Progenitor cell of endocrine pancreas (in vitro differentiated cells): Measurements from ENCODE around the gene AMN. TPM values are rescaled to one million over a fixed set of nuclear protein-coding genes. Genes with fewer than 3 reads are reported as not detected.

Experiments
- DNase-seq: peaks from one replicate; pipeline ENCODE4 v3.0.0; 2021; ENCODE audit warnings: low spot score; ENCODE audit not compliant: unreplicated experiment
- H3K27ac Mint-ChIP-seq: 2 replicates; pipeline ENCODE4 v1.8.0; 2021; ENCODE audit warnings: mild to moderate bottlenecking, moderate library complexity, mixed read lengths
- H3K27me3 Mint-ChIP-seq: 2 replicates; pipeline ENCODE4 v1.8.0; 2021; ENCODE audit warnings: mixed read lengths
- H3K36me3 Mint-ChIP-seq: 2 replicates; pipeline ENCODE4 v1.8.0; 2022; ENCODE audit warnings: mixed read lengths; ENCODE audit not compliant: insufficient read depth
- H3K4me1 Mint-ChIP-seq: 2 replicates; pipeline ENCODE4 v1.8.0; 2021; ENCODE audit warnings: low read depth, mixed read lengths
- H3K4me3 Mint-ChIP-seq: 2 replicates; pipeline ENCODE4 v1.8.0; 2021; ENCODE audit warnings: low read depth, mild to moderate bottlenecking, moderate library complexity, mixed read lengths
- H3K9me3 Mint-ChIP-seq: 2 replicates; pipeline ENCODE4 v1.8.0; 2021; ENCODE audit warnings: low read depth, mixed read lengths
- total RNA-seq: library from RNA; stranded (reverse); gene quantifications from 2 replicates; pipeline ENCODE4 v1.2.1, GENCODE V29; 2021
- TF ChIP-seq, protein P1 (sequence below): fragments of 200-600 bp; sonication (generic); IDR thresholded peaks from one replicate; pipeline ENCODE4 v1.5.0; 2021; ENCODE audit warnings: antibody characterized with exemption, mild to moderate bottlenecking; ENCODE audit not compliant: unreplicated experiment

The AMN gene
- total RNA-seq, 1 donor from 2014 or later = 2.5 TPM

DNA sequence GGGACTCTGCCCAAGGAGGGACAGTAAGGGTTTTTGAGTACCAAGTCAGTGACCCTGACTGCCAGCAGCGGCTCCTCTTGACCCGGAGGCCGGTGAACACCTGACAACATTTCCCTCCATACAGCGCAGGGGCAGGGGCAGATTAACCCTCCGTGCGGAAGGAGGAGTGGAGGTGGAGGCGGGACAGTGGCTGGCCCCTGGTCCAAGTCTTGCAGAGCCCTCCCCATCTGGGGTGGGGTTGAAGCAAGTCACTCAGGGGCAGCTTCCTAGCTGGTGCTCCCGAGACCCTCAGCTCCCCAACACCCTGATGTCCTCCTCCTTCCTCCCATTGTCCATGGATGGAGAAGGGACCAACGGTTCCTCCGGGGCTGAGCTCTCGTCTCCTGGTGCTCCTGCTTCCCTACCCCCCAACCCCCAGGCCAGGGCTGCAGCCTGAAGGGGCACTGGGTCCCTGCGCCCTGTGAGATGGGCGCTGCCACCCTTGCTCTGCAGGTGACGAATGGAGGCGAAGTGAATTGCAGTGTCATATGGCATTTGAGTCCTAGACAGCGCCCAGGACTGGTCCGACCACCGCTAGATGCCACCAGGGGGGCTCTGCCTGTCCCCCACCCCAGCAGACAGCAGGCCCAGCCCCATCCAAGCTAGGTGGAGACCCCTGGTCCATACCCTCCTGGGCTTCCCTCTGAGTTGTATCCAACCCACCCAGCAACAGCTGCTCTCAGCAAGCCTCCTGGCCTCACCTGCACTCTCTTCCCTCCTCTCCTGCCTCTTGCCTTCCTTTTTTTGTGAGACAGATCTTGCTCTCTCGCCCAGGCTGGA, 7.0 kb upstream of the AMN start:
- H3K27me3 Mint-ChIP-seq = no peaks in the 10 kb centered on the region
- no peaks in the 10 kb centered on the region for H3K9me3 Mint-ChIP-seq
- no peak overlapping the region for H3K4me3 Mint-ChIP-seq
- DNase-seq = no peak
- TF ChIP-seq, protein P1, sequence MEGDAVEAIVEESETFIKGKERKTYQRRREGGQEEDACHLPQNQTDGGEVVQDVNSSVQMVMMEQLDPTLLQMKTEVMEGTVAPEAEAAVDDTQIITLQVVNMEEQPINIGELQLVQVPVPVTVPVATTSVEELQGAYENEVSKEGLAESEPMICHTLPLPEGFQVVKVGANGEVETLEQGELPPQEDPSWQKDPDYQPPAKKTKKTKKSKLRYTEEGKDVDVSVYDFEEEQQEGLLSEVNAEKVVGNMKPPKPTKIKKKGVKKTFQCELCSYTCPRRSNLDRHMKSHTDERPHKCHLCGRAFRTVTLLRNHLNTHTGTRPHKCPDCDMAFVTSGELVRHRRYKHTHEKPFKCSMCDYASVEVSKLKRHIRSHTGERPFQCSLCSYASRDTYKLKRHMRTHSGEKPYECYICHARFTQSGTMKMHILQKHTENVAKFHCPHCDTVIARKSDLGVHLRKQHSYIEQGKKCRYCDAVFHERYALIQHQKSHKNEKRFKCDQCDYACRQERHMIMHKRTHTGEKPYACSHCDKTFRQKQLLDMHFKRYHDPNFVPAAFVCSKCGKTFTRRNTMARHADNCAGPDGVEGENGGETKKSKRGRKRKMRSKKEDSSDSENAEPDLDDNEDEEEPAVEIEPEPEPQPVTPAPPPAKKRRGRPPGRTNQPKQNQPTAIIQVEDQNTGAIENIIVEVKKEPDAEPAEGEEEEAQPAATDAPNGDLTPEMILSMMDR = no peak
- no peaks in the 10 kb centered on the region for H3K36me3 Mint-ChIP-seq
- H3K27ac Mint-ChIP-seq = peak overlapping the region; percentile 43
- H3K4me1 Mint-ChIP-seq = no peaks in the 10 kb centered on the region

DNA sequence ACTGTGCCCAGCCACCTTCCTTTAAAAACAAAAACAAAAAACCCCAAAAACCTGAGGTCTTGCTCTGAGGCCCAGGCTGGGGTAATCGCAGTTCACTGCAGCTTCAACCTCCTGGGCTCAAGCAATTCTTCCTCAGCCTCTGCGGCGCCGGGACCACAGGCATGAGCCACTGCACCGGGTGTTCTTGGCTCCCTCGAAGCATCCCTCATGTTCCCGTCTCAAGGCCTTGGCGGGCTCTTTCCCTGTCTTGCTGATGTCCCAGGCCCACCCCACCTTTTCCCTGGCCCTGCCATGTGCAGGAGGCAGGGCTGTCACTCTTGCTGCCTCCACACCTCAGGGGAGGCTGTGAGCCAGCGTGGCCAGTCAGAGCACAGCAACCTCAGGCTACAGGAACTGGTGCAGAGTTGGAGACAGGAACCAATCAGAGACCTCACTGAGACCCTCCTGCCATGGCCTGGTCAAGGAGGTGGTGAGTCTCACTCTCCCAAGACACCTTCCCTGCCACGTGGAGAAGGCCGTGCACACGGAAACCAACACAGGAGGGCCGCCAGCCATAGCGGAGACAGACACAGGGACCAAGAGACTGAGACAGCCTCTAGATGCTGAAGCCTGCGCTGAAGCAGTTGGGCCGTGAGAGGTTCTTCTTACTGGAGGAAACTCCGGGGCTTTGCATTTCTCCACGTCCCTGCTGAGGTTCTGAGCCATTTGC, 6.0 kb upstream of the AMN start:
- no peaks in the 10 kb centered on the region for H3K9me3 Mint-ChIP-seq
- H3K4me1 Mint-ChIP-seq = no peaks in the 10 kb centered on the region
- H3K27ac Mint-ChIP-seq = no peak overlapping the region
- H3K27me3 Mint-ChIP-seq = no peaks in the 10 kb centered on the region
- no peaks in the 10 kb centered on the region for H3K36me3 Mint-ChIP-seq
- TF ChIP-seq, protein P1 = no peak
- no peak for DNase-seq
- no peak overlapping the region for H3K4me3 Mint-ChIP-seq

DNA sequence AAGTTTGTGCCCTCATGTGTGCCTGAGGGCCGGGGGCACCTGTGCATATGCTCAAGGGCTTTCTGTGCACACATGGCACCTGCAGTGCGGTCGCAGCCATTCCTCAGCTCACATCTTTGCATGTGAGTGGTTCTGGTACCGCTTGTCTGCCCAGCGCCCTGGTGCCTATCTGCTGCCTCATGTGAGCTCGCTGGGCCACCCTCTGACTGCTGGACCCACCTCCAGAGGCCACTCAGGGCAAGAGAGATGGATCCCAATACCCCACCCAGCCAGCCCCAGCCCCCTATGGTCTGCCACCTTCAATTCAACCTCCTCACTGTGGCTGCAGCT, 5.4 kb upstream of the AMN start:
- H3K4me1 Mint-ChIP-seq = no peaks in the 10 kb centered on the region
- DNase-seq = no peak
- H3K27ac Mint-ChIP-seq = no peak overlapping the region
- no peaks in the 10 kb centered on the region for H3K27me3 Mint-ChIP-seq
- H3K9me3 Mint-ChIP-seq = no peaks in the 10 kb centered on the region
- H3K36me3 Mint-ChIP-seq = no peaks in the 10 kb centered on the region
- TF ChIP-seq, protein P1 = no peak
- no peak overlapping the region for H3K4me3 Mint-ChIP-seq

DNA sequence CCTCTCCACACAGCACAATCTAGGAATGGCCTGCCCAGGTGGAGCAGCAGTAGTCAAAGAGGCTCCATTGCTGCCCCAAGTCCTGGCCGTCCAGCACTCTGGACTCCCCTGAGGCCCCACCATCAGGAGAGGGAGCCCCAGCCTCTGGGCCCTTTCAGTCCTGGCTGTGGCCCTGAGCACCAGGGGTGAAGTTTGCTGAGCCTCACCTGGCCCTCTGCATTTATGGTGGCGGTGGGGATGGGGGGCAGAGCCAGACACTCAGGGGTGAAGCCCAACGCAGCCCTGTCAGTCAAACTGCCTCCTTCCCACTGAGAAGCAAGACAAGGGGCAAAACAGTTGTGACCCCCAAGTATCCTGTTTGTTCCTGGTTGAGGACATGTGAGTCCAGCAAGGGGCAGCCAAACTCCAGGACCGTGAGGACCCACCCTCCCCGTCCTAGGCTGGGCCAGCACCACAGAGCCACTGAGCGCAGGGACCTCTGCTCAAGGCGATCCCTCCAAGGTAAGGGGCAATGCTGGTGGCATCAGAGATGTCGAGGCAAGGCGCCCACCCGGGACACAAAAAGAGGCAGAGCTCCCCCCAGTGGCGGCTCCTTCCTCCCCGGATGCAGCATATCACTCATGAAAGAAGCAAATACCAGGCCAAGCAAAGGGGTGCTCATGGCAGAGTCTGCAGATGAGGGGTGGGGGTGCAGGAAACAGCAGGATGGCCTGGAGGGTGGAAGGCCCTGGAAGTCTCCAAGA, 4.8 kb upstream of the AMN start:
- no peak overlapping the region for H3K27ac Mint-ChIP-seq
- H3K4me3 Mint-ChIP-seq = no peak overlapping the region
- no peaks in the 10 kb centered on the region for H3K27me3 Mint-ChIP-seq
- H3K36me3 Mint-ChIP-seq = no peaks in the 10 kb centered on the region
- H3K9me3 Mint-ChIP-seq = no peaks in the 10 kb centered on the region
- TF ChIP-seq, protein P1 = peak; percentile 70
- DNase-seq = peak; percentile 42
- no peaks in the 10 kb centered on the region for H3K4me1 Mint-ChIP-seq

DNA sequence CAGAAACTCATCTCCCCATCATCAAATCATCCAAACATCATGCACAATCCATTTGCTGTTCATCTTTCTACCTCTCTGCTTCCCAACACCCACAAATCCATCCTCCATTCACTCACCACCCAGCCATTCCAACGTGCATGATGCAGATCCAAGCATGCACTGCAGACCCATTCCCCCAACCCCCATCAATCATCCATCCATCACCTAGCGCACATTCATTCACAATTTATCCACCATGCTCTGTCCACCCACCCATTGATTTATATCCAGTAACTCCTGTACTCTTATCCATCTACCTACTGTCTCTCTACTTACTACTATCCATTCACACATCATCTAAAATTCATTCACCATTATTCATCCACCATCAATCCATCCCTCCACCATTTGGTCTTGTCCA, 4.0 kb upstream of the AMN start:
- no peak for DNase-seq
- TF ChIP-seq, protein P1 = no peak
- H3K4me3 Mint-ChIP-seq = no peak overlapping the region
- no peaks in the 10 kb centered on the region for H3K9me3 Mint-ChIP-seq
- no peaks in the 10 kb centered on the region for H3K4me1 Mint-ChIP-seq
- no peak overlapping the region for H3K27ac Mint-ChIP-seq
- no peaks in the 10 kb centered on the region for H3K27me3 Mint-ChIP-seq
- H3K36me3 Mint-ChIP-seq = no peaks in the 10 kb centered on the region
